ENCODE measurements around the gene NHLRC3. TPM values are rescaled to one million over a fixed set of nuclear protein-coding genes. Genes with fewer than 3 reads are reported as not detected.

NHLRC3 gene
- total RNA-seq, 1 experiment from 2014 or later: 12.3 TPM

GRCh38 chr13:39035799-39036198 lies 2.5 kb upstream of the NHLRC3 start:
- intact Hi-C loops (cut with micrococcal nuclease; ENCODE audit: unreplicated experiment): loop anchor here (5.0 to 10.0 kb wide), 2 partner anchors 371 to 637 kb away; no protein-coding TSS in a partner anchor
- H3K9me3 ChIP-seq (ENCODE audit: low read depth, low read length, poor library complexity, severe bottlenecking): no peaks in the 10 kb centered on the region
- H3K4me1 ChIP-seq (ENCODE audit: insufficient read depth, low read length, poor library complexity, severe bottlenecking): peaks cover 21% of the 10 kb centered on the region
- TF ChIP-seq EZH2 (IDR thresholded peaks at IDR 0.05; ENCODE audit: borderline replicate concordance, low read depth, low read length, poor library complexity, severe bottlenecking): no peak
- TF ChIP-seq CTCF (conservative IDR thresholded peaks at IDR 0.05; ENCODE audit: low read depth, low read length): no peak
- no TSS peak for BruUV-seq (replicated peaks)
- H3K27ac ChIP-seq (ENCODE audit: low read depth, low read length, poor library complexity, severe bottlenecking): peak overlapping the region; percentile 82
- H3K4me3 ChIP-seq (ENCODE audit: low read depth, low read length, poor library complexity, severe bottlenecking): peak overlapping the region; percentile 89
- POLR2A ChIA-PET (ENCODE audit: low non-redundant PET): no interaction called here
- H3K27me3 ChIP-seq (replicated peaks; ENCODE audit: insufficient read depth, low read depth, low read length, poor library complexity): no peaks in the 10 kb centered on the region
- CTCF ChIA-PET: no interaction called here
- no peak for DNase-seq (ENCODE audit: low spot score)
- no peaks in the 10 kb centered on the region for H3K36me3 ChIP-seq (ENCODE audit: insufficient read depth, low read length, poor library complexity, severe bottlenecking)

- Histone ChIP-seq H3K27ac (ENCODE audit: low read depth, low read length, poor library complexity, severe bottlenecking) (peak overlapping the region; percentile 82), H3K36me3 (ENCODE audit: insufficient read depth, low read length, poor library complexity, severe bottlenecking) (no peaks in the 10 kb centered on the region), H3K4me1 (ENCODE audit: insufficient read depth, low read length, poor library complexity, severe bottlenecking) (peaks cover 21% of the 10 kb centered on the region), H3K4me3 (ENCODE audit: low read depth, low read length, poor library complexity, severe bottlenecking) (peak overlapping the region; percentile 89), H3K9me3 (ENCODE audit: low read depth, low read length, poor library complexity, severe bottlenecking) (no peaks in the 10 kb centered on the region), H3K27me3 (replicated peaks; ENCODE audit: insufficient read depth, low read depth, low read length, poor library complexity) (no peaks in the 10 kb centered on the region)
- no TSS peak for BruUV-seq (replicated peaks)
- DNase-seq (ENCODE audit: low spot score): no peak
- CTCF ChIA-PET: no interaction called here
- TF ChIP-seq CTCF (conservative IDR thresholded peaks at IDR 0.05; ENCODE audit: low read depth, low read length) (no peak), EZH2 (IDR thresholded peaks at IDR 0.05; ENCODE audit: borderline replicate concordance, low read depth, low read length, poor library complexity, severe bottlenecking) (no peak)
- intact Hi-C loops (cut with micrococcal nuclease; ENCODE audit: unreplicated experiment): loop anchor here (5.0 to 10.0 kb wide), 2 partner anchors 371 to 636 kb away; no protein-coding TSS in a partner anchor
- POLR2A ChIA-PET (ENCODE audit: low non-redundant PET): no interaction called here
These were observed 2.0 kb upstream of the NHLRC3 start for GRCh38 chr13:39036212-39036611.

- no TSS peak for BruUV-seq (replicated peaks)
- CTCF ChIA-PET: interaction anchor here (1.1 to 1.3 kb wide), 2 partner anchors 13 to 579 kb away, joined by 4 to 5 read pairs; no protein-coding TSS in a partner anchor
- H3K36me3 ChIP-seq (ENCODE audit: insufficient read depth, low read length, poor library complexity, severe bottlenecking): no peaks in the 10 kb centered on the region
These were observed 811 bp upstream of the NHLRC3 start for GRCh38 chr13:39037410-39037879.

More at GRCh38 chr13:39037410-39037879, 811 bp upstream of the NHLRC3 start:
- intact Hi-C loops (cut with micrococcal nuclease; ENCODE audit: unreplicated experiment): loop anchor here (5.0 to 10.0 kb wide), 2 partner anchors 373 to 635 kb away; no protein-coding TSS in a partner anchor
- peak overlapping the region; percentile 82 for H3K27ac ChIP-seq (ENCODE audit: low read depth, low read length, poor library complexity, severe bottlenecking)
- no peak for DNase-seq (ENCODE audit: low spot score)
- peaks cover 21% of the 10 kb centered on the region for H3K4me1 ChIP-seq (ENCODE audit: insufficient read depth, low read length, poor library complexity, severe bottlenecking)
- TF ChIP-seq EZH2 (IDR thresholded peaks at IDR 0.05; ENCODE audit: borderline replicate concordance, low read depth, low read length, poor library complexity, severe bottlenecking): no peak
- no peak for TF ChIP-seq CTCF (conservative IDR thresholded peaks at IDR 0.05; ENCODE audit: low read depth, low read length)
- no peaks in the 10 kb centered on the region for H3K9me3 ChIP-seq (ENCODE audit: low read depth, low read length, poor library complexity, severe bottlenecking)
- peak overlapping the region; percentile 89 for H3K4me3 ChIP-seq (ENCODE audit: low read depth, low read length, poor library complexity, severe bottlenecking)
- no peaks in the 10 kb centered on the region for H3K27me3 ChIP-seq (replicated peaks; ENCODE audit: insufficient read depth, low read depth, low read length, poor library complexity)
- POLR2A ChIA-PET (ENCODE audit: low non-redundant PET): no interaction called here

Measured in A673 (cell line).